GM19043 (cell line): ENCODE measurements around the gene SULT1E1.
A peak's percentile ranks its signal among the peaks of the same experiment; 100 is the strongest.
"Not testable (repeated sequence)": the region's sequence is repeated elsewhere in the genome, so short reads cannot be mapped to it uniquely, and the experiment has no call there.

Experiments used
- ATAC-seq: cut with Tn5 transposase; IDR thresholded peaks from one replicate; pipeline ENCODE4 v1.9.1; 2021; ENCODE audit warnings: low read depth; ENCODE audit not compliant: unreplicated experiment

Gene SULT1E1

GRCh38 chr4:69848028-69848427, 11.9 kb downstream of the SULT1E1 start:
- ATAC-seq: no peak

GRCh38 chr4:69843932-69844331, 16.0 kb downstream of the SULT1E1 start:
- peak; percentile 81 for ATAC-seq

GRCh38 chr4:69843301-69843700, 16.6 kb downstream of the SULT1E1 start:
- no peak for ATAC-seq

- no peak for ATAC-seq
Observed at GRCh38 chr4:69838977-69839376, 21.0 kb downstream of the SULT1E1 start.

GRCh38 chr4:69836287-69836686, 23.7 kb downstream of the SULT1E1 start:
- no peak for ATAC-seq

- no peak for ATAC-seq
Observed at GRCh38 chr4:69835766-69836165, 24.2 kb downstream of the SULT1E1 start.

- no peak for ATAC-seq
Observed at GRCh38 chr4:69833251-69833650, 26.7 kb downstream of the SULT1E1 start.

GRCh38 chr4:69832326-69833030, 27.5 kb downstream of the SULT1E1 start:
- ATAC-seq: peak; percentile 35

GRCh38 chr4:69831646-69832325, 28.2 kb downstream of the SULT1E1 start:
- ATAC-seq: peak; percentile 88

- ATAC-seq: no peak
Observed at GRCh38 chr4:69831270-69831627, 28.7 kb downstream of the SULT1E1 start.

- ATAC-seq: peak; percentile 26
Observed at GRCh38 chr4:69830560-69831269, 29.2 kb downstream of the SULT1E1 start.

- ATAC-seq: no peak
Observed at GRCh38 chr4:69830192-69830559, 29.8 kb downstream of the SULT1E1 start.

GRCh38 chr4:69829678-69830077, 30.3 kb downstream of the SULT1E1 start:
- ATAC-seq: no peak

GRCh38 chr4:69828828-69829227, 31.1 kb downstream of the SULT1E1 start:
- ATAC-seq: no peak

GRCh38 chr4:69825056-69825455, 34.9 kb downstream of the SULT1E1 start:
- not testable (repeated sequence) for ATAC-seq

GRCh38 chr4:69823481-69824186, 36.3 kb downstream of the SULT1E1 start:
- ATAC-seq: peak; percentile 89

- ATAC-seq: no peak
Observed at GRCh38 chr4:69823048-69823447, 36.9 kb downstream of the SULT1E1 start.

- no peak for ATAC-seq
Observed at GRCh38 chr4:69822198-69822597, 37.7 kb downstream of the SULT1E1 start.

GRCh38 chr4:69818060-69818639, 41.8 kb downstream of the SULT1E1 start:
- no peak for ATAC-seq

- no peak for ATAC-seq
Observed at GRCh38 chr4:69816236-69816635, 43.7 kb downstream of the SULT1E1 start.

GRCh38 chr4:69813628-69814027, 46.3 kb downstream of the SULT1E1 start:
- no peak for ATAC-seq
